A549 treated with AZD2906 at 1 μM for 4 hours (cell line): ENCODE measurements around the gene TAS2R41. TPM values are rescaled to one million over a fixed set of nuclear protein-coding genes. Genes with fewer than 3 reads are reported as not detected.

Source experiments
- total RNA-seq: library from RNA; stranded (reverse); fragments of 200-300 nt; extraction: Qiagen RNA extraction; gene quantifications from 5 replicates; pipeline ENCODE4 v1.2.3, GENCODE V29; 2022

Gene TAS2R41
- not detected in 5 replicates for total RNA-seq

GRCh38 chr7:143477501-143478150 lies at the start of gene TAS2R41:
Gene TAS2R41, plus strand, starts transcription at chr7:143477873. Its CDS starts 0 bp downstream, at chr7:143477873.

GRCh38 chr7:143443153-143443552 lies 34.5 kb upstream of the TAS2R41 start, which contains the start of gene TAS2R60:
Gene TAS2R60, plus strand, starts transcription at chr7:143443453. Its CDS starts 0 bp downstream, at chr7:143443453.

Other genes with a start within 250 kb of the TAS2R41 start
- gene GSTK1, start 214.4 kb upstream of the TAS2R41 start, total RNA-seq: 106 to 121 TPM (median 118 TPM) in 5 replicates
- gene TMEM139, start 192.9 kb upstream of the TAS2R41 start, total RNA-seq: 0.66 to 1.2 TPM (median 1.2 TPM) in 5 replicates
- 17.4 to 23.3 TPM (median 19.3 TPM) in 5 replicates for gene CASP2, start 189.5 kb upstream of the TAS2R41 start, total RNA-seq
- 0.02 to 0.08 TPM (median 0.03 TPM) in 4 of 5 replicates, not detected in the other for gene CLCN1, start 161.8 kb upstream of the TAS2R41 start, total RNA-seq
- gene FAM131B, start 115.2 kb upstream of the TAS2R41 start, total RNA-seq: 0.28 to 0.40 TPM (median 0.37 TPM) in 5 replicates
- gene ZYX, start 96.5 kb upstream of the TAS2R41 start, total RNA-seq: 162 to 216 TPM (median 196 TPM) in 5 replicates
- gene EPHA1, start 69.0 kb upstream of the TAS2R41 start, total RNA-seq: 0.05 TPM in 1 of 5 replicates, not detected in the others
- not detected in 5 replicates for gene TAS2R60, start 34.4 kb upstream of the TAS2R41 start, total RNA-seq
- not detected in 5 replicates for gene CTAGE15, start 93.9 kb downstream of the TAS2R41 start, total RNA-seq
- 1.2 to 1.5 TPM (median 1.4 TPM) in 5 replicates for gene TCAF2, start 143.1 kb downstream of the TAS2R41 start, total RNA-seq